Right lobe of liver (tissue), 6 donors: ENCODE data around the gene THADA. TPM values are rescaled to one million over a fixed set of nuclear protein-coding genes. Genes with fewer than 3 reads are reported as not detected.

Source experiments
- ATAC-seq, 4 donors: fragments of 200-7000 bp; cut with Tn5 transposase; one replicate each; pipeline ENCODE4 v1.9.1; 2020; ENCODE audit warnings: mild to moderate bottlenecking in 4 of 4, moderate library complexity in 4 of 4
- DNase-seq, 3 donors: peaks; one replicate each; pipeline ENCODE4 v3.0.0-alpha.2; 2020
- H3K27ac ChIP-seq, 3 donors: fragments of 200-600 bp; one replicate each; pipeline ENCODE4 v1.8.0; 2022
- H3K27me3 ChIP-seq, 2 donors: fragments of 200-600 bp; one replicate each; pipeline ENCODE4 v1.8.0; 2022
- H3K36me3 ChIP-seq, 4 donors: fragments of 200-600 bp; sonication (generic) in 1 of 4; one replicate each; pipeline versions ENCODE4 v1.5.1 to v1.8.0; 2017 to 2022; ENCODE audit warnings: control low read depth in 1 of 4
- H3K4me1 ChIP-seq, 4 donors: fragments of 200-600 bp; sonication (generic) in 1 of 4; one replicate each; pipeline versions ENCODE4 v1.5.1 to v1.8.0; 2017 to 2022; ENCODE audit warnings: control low read depth in 1 of 4
- H3K4me3 ChIP-seq, 3 donors: fragments of 200-600 bp; one replicate each; pipeline ENCODE4 v1.8.0; 2022
- H3K9me3 ChIP-seq, 4 donors: fragments of 200-600 bp; sonication (generic) in 1 of 4; one replicate each; pipeline versions ENCODE4 v1.5.1 to v1.8.0; 2017 to 2022; ENCODE audit warnings: control low read depth in 1 of 4
- CTCF ChIP-seq, 4 donors: fragments of 200-600 bp in 3 of 4; fragments of 450-650 bp in 1 of 4; IDR thresholded peaks; one replicate each; pipeline versions ENCODE4 v1.5.1 to v1.8.0; 2016 to 2022; ENCODE audit warnings: antibody characterized with exemption in 4 of 4, mild to moderate bottlenecking in 2 of 4
- POLR2A ChIP-seq: fragments of 450-650 bp; IDR thresholded peaks from one replicate; pipeline ENCODE4 v1.6.1; 2017; ENCODE audit warnings: antibody characterized with exemption, mild to moderate bottlenecking
- WGBS: methylation state at CpG from one replicate; pipeline ENCODE4 v1.1.6; 2018; ENCODE audit warnings: low coverage, low lambda C conversion rate; ENCODE audit not compliant: insufficient coverage; ENCODE audit errors: missing lambda C conversion rate; 5-methylcytosine and 5-hydroxymethylcytosine counted together
- intact Hi-C, 2 donors: fragments of 100-400 bp; cut with DNase I; formaldehyde crosslinking; loops; one replicate each; pipeline versions ENCODE4 v1.11.2 to v1.14.1; 2022
- total RNA-seq, 6 experiments: library from RNA; depleted of rRNA in 2 of 6; stranded (reverse); fragments of >200 nt in 2 of 6; fragmentation: NEBNext Ultra II Directional in 3 of 6; extraction: Animal tissue kit (Norgen Biotek cat#: 25700) in 3 of 6; gene quantifications; one replicate each; pipeline versions ENCODE4 v1.1.0 to v1.2.4, GENCODE V29; 2016 to 2023
- donor health status: DM: no; HTN: yes; CAD: no.
- donor health status: DM: no; HTN: no; CAD: no.
- donor health status: DM: no; HTN: no; CAD: no.
- donor health status: DM: no; HTN: yes; CAD: no.
- donor health status: DM: no; HTN: yes; CAD: no.

THADA gene
- total RNA-seq, 6 experiments from 2014 or later = 12.2 to 21.6 (median 14.0) TPM

- Histone ChIP-seq H3K4me3 (no peak overlapping the region), H3K27ac (no peak overlapping the region), H3K27me3 (no peaks in the 10 kb centered on the region), H3K4me1 (peaks cover 0 to 18% (median 7%) of the 10 kb centered on the region in 4 donors), H3K36me3 (no peaks in the 10 kb centered on the region), H3K9me3 (no peaks in the 10 kb centered on the region)
- no peak for ATAC-seq
- no peak for DNase-seq
- no peak for TF ChIP-seq POLR2A
- no peak for TF ChIP-seq CTCF (IDR thresholded peaks at IDR 0.05)
- 92% methylated on average over 3 of the region's 4 CpGs for WGBS
- intact Hi-C loops = no loop called here
Observed at GRCh38 chr2:43274721-43275120, 321.1 kb downstream of the THADA start.

GRCh38 chr2:43274055-43274454, 321.8 kb downstream of the THADA start:
- H3K4me1 ChIP-seq = peaks cover 0 to 18% (median 7%) of the 10 kb centered on the region in 4 donors
- ATAC-seq = no peak
- intact Hi-C loops = no loop called here
- DNase-seq = no peak
- H3K9me3 ChIP-seq = no peaks in the 10 kb centered on the region
- H3K27ac ChIP-seq = no peak overlapping the region
- whole genome bisulfite sequencing = 90% methylated on average over 2 of the region's 4 CpGs
- H3K4me3 ChIP-seq = no peak overlapping the region
- H3K36me3 ChIP-seq = no peaks in the 10 kb centered on the region
- TF ChIP-seq POLR2A = no peak
- H3K27me3 ChIP-seq = no peaks in the 10 kb centered on the region

- Histone ChIP-seq H3K9me3 (no peaks in the 10 kb centered on the region), H3K27ac (no peak overlapping the region), H3K4me1 (peaks cover 0 to 18% (median 7%) of the 10 kb centered on the region in 4 donors), H3K4me3 (no peak overlapping the region), H3K36me3 (no peaks in the 10 kb centered on the region), H3K27me3 (no peaks in the 10 kb centered on the region)
- TF ChIP-seq POLR2A (no peak), CTCF (IDR thresholded peaks at IDR 0.05) (no peak)
- intact Hi-C loops = no loop called here
- DNase-seq = no peak
- no peak for ATAC-seq
- 85% methylated on average over 2 of the region's 4 CpGs for WGBS
Observed at GRCh38 chr2:43273529-43273928, 322.3 kb downstream of the THADA start.

GRCh38 chr2:43270930-43271615, 324.8 kb downstream of the THADA start:
- Histone ChIP-seq H3K4me3 (no peak overlapping the region), H3K27me3 (no peaks in the 10 kb centered on the region), H3K9me3 (no peaks in the 10 kb centered on the region), H3K4me1 (peaks cover 0 to 2% (median 1%) of the 10 kb centered on the region in 4 donors), H3K27ac (no peak overlapping the region), H3K36me3 (no peaks in the 10 kb centered on the region)
- WGBS = 92% methylated on average over 4 of the region's 4 CpGs
- TF ChIP-seq CTCF (IDR thresholded peaks at IDR 0.05) (no peak), POLR2A (no peak)
- intact Hi-C loops = no loop called here
- no peak for DNase-seq
- no peak for ATAC-seq

GRCh38 chr2:43270461-43270860, 325.4 kb downstream of the THADA start:
- Histone ChIP-seq H3K4me3 (no peak overlapping the region), H3K9me3 (no peaks in the 10 kb centered on the region), H3K36me3 (no peaks in the 10 kb centered on the region), H3K27me3 (no peaks in the 10 kb centered on the region), H3K27ac (no peak overlapping the region), H3K4me1 (no peaks in the 10 kb centered on the region)
- TF ChIP-seq CTCF (IDR thresholded peaks at IDR 0.05) (no peak), POLR2A (no peak)
- 80% methylated on average over 2 of the region's 2 CpGs for WGBS
- no peak for DNase-seq
- no peak for ATAC-seq
- intact Hi-C loops = no loop called here
